Panc1 (cell line): ENCODE measurements around the gene LAMC2. TPM values are rescaled to one million over a fixed set of nuclear protein-coding genes. Genes with fewer than 3 reads are reported as not detected.

Experiments used
- ATAC-seq: fragments of 200-7000 bp; cut with Tn5 transposase; 2 replicates; pipeline ENCODE4 v1.9.1; 2020; ENCODE audit warnings: mild to moderate bottlenecking, moderate library complexity
- BruUV-seq: library from RNA; stranded (reverse); fragments of 400-500 nt; replicated peaks from 2 replicates; lab custom pipeline; 2021; lab: Mats Ljungman, UMichigan
- CTCF ChIA-PET: fragments of 300-600 bp; sonication (Branson Sonifier 250); formaldehyde crosslinking; loops from one replicate; lab custom pipeline; 2022; ENCODE audit warnings: antibody characterized with exemption; lab: Charles Lee
- POLR2A ChIA-PET: fragments of 300-600 bp; sonication (Branson Sonifier 250); formaldehyde crosslinking; loops from one replicate; lab custom pipeline; 2022; ENCODE audit warnings: antibody characterized with exemption; lab: Charles Lee
- DNase-seq: peaks from one replicate; pipeline ENCODE4 v3.0.0-alpha.2; 2010; ENCODE audit warnings: low read depth, low spot score
- H3K27ac ChIP-seq: 2 replicates; pipeline ENCODE4 v1.5.1; 2011; ENCODE audit warnings: mild to moderate bottlenecking, low read length, inconsistent platforms
- H3K27me3 ChIP-seq: fragments of 200-500 bp; sonication (Bioruptor generic); 2 replicates; pipeline ENCODE4 v1.6.0; 2014; ENCODE audit warnings: low read length, inconsistent platforms; ENCODE audit not compliant: control insufficient read depth, insufficient read depth
- H3K36me3 ChIP-seq: fragments of 200-500 bp; sonication (Bioruptor generic); 2 replicates; pipeline ENCODE4 v1.5.1; 2014; ENCODE audit warnings: inconsistent platforms, mild to moderate bottlenecking, low read length, moderate library complexity; ENCODE audit not compliant: control insufficient read depth, insufficient read depth
- H3K4me1 ChIP-seq: 2 replicates; pipeline ENCODE4 v1.5.1; 2011; ENCODE audit warnings: inconsistent platforms, mild to moderate bottlenecking, low read length, moderate library complexity; ENCODE audit not compliant: control insufficient read depth, insufficient read depth
- H3K4me3 ChIP-seq, 2 experiments: 2 replicates each; pipeline ENCODE4 v1.5.1; 2011 to 2012; ENCODE audit warnings: low read depth in 2 of 2, low read length in 2 of 2, mild to moderate bottlenecking in 2 of 2, inconsistent platforms in 1 of 2, moderate library complexity in 1 of 2
- H3K9me3 ChIP-seq: fragments of 200-500 bp; sonication (Bioruptor generic); 2 replicates; pipeline ENCODE4 v1.5.1; 2014; ENCODE audit warnings: low read depth, mild to moderate bottlenecking, inconsistent platforms, low read length, moderate library complexity; ENCODE audit not compliant: control insufficient read depth, insufficient read depth
- POLR2AphosphoS5 ChIP-seq: IDR thresholded peaks from 2 replicates; pipeline ENCODE4 v1.6.1; 2012; ENCODE audit warnings: mild to moderate bottlenecking, low read depth, low read length, moderate library complexity
- REST ChIP-seq, 2 experiments: IDR thresholded peaks; 2 replicates each; pipeline ENCODE4 v1.6.1; 2011 to 2012; ENCODE audit warnings: low read depth in 2 of 2, control low read depth in 1 of 2, low read length in 1 of 2, mild to moderate bottlenecking in 1 of 2, moderate library complexity in 1 of 2; ENCODE audit not compliant: insufficient read depth in 1 of 2
- SIN3A ChIP-seq: IDR thresholded peaks from 2 replicates; pipeline ENCODE4 v1.6.1; 2012; ENCODE audit warnings: low read depth, mild to moderate bottlenecking, low read length, moderate library complexity, borderline replicate concordance; ENCODE audit not compliant: insufficient read depth
- TCF7L2 ChIP-seq: IDR thresholded peaks from 2 replicates; pipeline ENCODE4 v1.6.1; 2011; ENCODE audit warnings: mild to moderate bottlenecking, low read depth, low read length, inconsistent platforms
- in situ Hi-C: cut with HindIII; loops from 2 replicates; pipeline ENCODE4 v1.10.0; 2016; ENCODE audit warnings: low sequenced_read_pairs, low pct_unique_long_range_greater_than_20kb
- intact Hi-C: fragments of 100-400 bp; cut with micrococcal nuclease; formaldehyde crosslinking; loops from one replicate; pipeline ENCODE4 v1.10.0; 2022; ENCODE audit not compliant: unreplicated experiment
- total RNA-seq: library from RNA; stranded (reverse); gene quantifications from one replicate; pipeline ENCODE4 v1.2.1, GENCODE V29; 2021; ENCODE audit not compliant: unreplicated experiment
- TF ChIP-seq, protein P1 (sequence below): fragments of 450-650 bp; IDR thresholded peaks from 2 replicates; pipeline ENCODE4 v1.5.1; 2017; ENCODE audit warnings: mild to moderate bottlenecking

LAMC2 gene
- total RNA-seq, 1 experiment from 2014 or later: 8.3 TPM

- no peaks in the 10 kb centered on the region for H3K27me3 ChIP-seq
- BruUV-seq: no TSS peak
- DNase-seq: no peak
- intact Hi-C loops (no loop called here), in situ Hi-C loops (no loop called here)
- H3K27ac ChIP-seq: no peak overlapping the region
- ATAC-seq: no peak
- H3K4me3 ChIP-seq: no peak overlapping the region
- TF ChIP-seq, protein P1, sequence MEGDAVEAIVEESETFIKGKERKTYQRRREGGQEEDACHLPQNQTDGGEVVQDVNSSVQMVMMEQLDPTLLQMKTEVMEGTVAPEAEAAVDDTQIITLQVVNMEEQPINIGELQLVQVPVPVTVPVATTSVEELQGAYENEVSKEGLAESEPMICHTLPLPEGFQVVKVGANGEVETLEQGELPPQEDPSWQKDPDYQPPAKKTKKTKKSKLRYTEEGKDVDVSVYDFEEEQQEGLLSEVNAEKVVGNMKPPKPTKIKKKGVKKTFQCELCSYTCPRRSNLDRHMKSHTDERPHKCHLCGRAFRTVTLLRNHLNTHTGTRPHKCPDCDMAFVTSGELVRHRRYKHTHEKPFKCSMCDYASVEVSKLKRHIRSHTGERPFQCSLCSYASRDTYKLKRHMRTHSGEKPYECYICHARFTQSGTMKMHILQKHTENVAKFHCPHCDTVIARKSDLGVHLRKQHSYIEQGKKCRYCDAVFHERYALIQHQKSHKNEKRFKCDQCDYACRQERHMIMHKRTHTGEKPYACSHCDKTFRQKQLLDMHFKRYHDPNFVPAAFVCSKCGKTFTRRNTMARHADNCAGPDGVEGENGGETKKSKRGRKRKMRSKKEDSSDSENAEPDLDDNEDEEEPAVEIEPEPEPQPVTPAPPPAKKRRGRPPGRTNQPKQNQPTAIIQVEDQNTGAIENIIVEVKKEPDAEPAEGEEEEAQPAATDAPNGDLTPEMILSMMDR: no peak
- TF ChIP-seq SIN3A (no peak), REST (IDR thresholded peaks at IDR 0.05; ENCODE audit: insufficient read depth in 1 of 2, low read depth in 2 of 2, low read length in 1 of 2) (no peak), TCF7L2 (no peak), POLR2AphosphoS5 (no peak)
- ChIA-PET CTCF (no interaction called here), POLR2A (no interaction called here)
- no peaks in the 10 kb centered on the region for H3K9me3 ChIP-seq
- no peaks in the 10 kb centered on the region for H3K4me1 ChIP-seq
- H3K36me3 ChIP-seq: no peaks in the 10 kb centered on the region
Measured at GRCh38 chr1:183246436-183246835, 60.4 kb downstream of the LAMC2 start.

GRCh38 chr1:183247066-183247465, 61.0 kb downstream of the LAMC2 start:
- H3K27me3 ChIP-seq: no peaks in the 10 kb centered on the region
- intact Hi-C loops: no loop called here
- no peak overlapping the region for H3K27ac ChIP-seq
- no peak for DNase-seq
- no peak for ATAC-seq
- TF ChIP-seq SIN3A (no peak), TCF7L2 (no peak), REST (IDR thresholded peaks at IDR 0.05; ENCODE audit: insufficient read depth in 1 of 2, low read depth in 2 of 2, low read length in 1 of 2) (no peak), POLR2AphosphoS5 (no peak)
- TF ChIP-seq, protein P1: no peak
- BruUV-seq: no TSS peak
- CTCF ChIA-PET: no interaction called here
- in situ Hi-C loops: no loop called here
- POLR2A ChIA-PET: no interaction called here
- no peak overlapping the region for H3K4me3 ChIP-seq
- no peaks in the 10 kb centered on the region for H3K4me1 ChIP-seq
- no peaks in the 10 kb centered on the region for H3K36me3 ChIP-seq
- no peaks in the 10 kb centered on the region for H3K9me3 ChIP-seq
